Kidney (tissue), 14 donors: ENCODE measurements around the gene NT5DC2. TPM values are rescaled to one million over a fixed set of nuclear protein-coding genes. Genes with fewer than 3 reads are reported as not detected.

ENCODE experiments used
- DNase-seq, 5 donors: peaks; one replicate each; pipeline ENCODE4 v3.0.0-alpha.2; 2013 to 2020
- FAIRE-seq: peaks from 2 replicates; lab custom pipeline; 2012; peaks lifted over from hg19 to GRCh38; lab: Jason Lieb, UNC
- H3K27ac ChIP-seq, 2 donors: one replicate each; pipeline ENCODE4 v1.7.0; 2013; ENCODE audit warnings: low read depth in 2 of 2, low read length in 2 of 2, inconsistent platforms in 1 of 2
- H3K27me3 ChIP-seq: one replicate; pipeline ENCODE4 v1.7.1; 2013; ENCODE audit warnings: low read length, inconsistent platforms; ENCODE audit not compliant: control insufficient read depth, insufficient read depth
- H3K36me3 ChIP-seq, 3 donors: one replicate each; pipeline versions ENCODE4 v1.7.0 to v1.7.1; 2013; ENCODE audit warnings: low read length in 3 of 3, control low read depth in 1 of 3, inconsistent platforms in 1 of 3; ENCODE audit not compliant: insufficient read depth in 3 of 3, control insufficient read depth in 2 of 3
- H3K4me1 ChIP-seq, 3 donors: one replicate each; pipeline versions ENCODE4 v1.7.0 to v1.7.1; 2013; ENCODE audit warnings: low read length in 3 of 3, inconsistent platforms in 1 of 3, low read depth in 1 of 3; ENCODE audit not compliant: control insufficient read depth in 2 of 3, insufficient read depth in 2 of 3
- H3K4me3 ChIP-seq, 3 donors: one replicate each; pipeline versions ENCODE4 v1.7.0 to v1.8.1; 2013; ENCODE audit warnings: low read length in 3 of 3, control low read depth in 1 of 3, inconsistent platforms in 1 of 3
- H3K9ac ChIP-seq, 3 donors: one replicate each; pipeline versions ENCODE4 v1.7.0 to v1.7.1; 2013; ENCODE audit warnings: low read length in 3 of 3, control low read depth in 1 of 3, inconsistent platforms in 1 of 3
- H3K9me3 ChIP-seq, 3 donors: one replicate each; pipeline versions ENCODE4 v1.7.0 to v1.7.1; 2013; ENCODE audit warnings: low read length in 3 of 3, control low read depth in 1 of 3, inconsistent platforms in 1 of 3; ENCODE audit not compliant: control insufficient read depth in 2 of 3, insufficient read depth in 1 of 3
- intact Hi-C: fragments of 100-400 bp; cut with DNase I; formaldehyde crosslinking; loops from one replicate; pipeline ENCODE4 v1.11.1; 2022
- polyA plus RNA-seq: library from polyadenylated mRNA; stranded (reverse); fragments of 350-450 nt; fragmentation: Illumina TruSeq; extraction: RNeasy Lipid Tissue Mini Kit (QIAGEN cat#74804); gene quantifications from one replicate; pipeline ENCODE4 v1.2.3, GENCODE V29; 2014; ENCODE audit warnings: low read depth, low replicate concordance; ENCODE audit not compliant: insufficient read depth
- total RNA-seq: library from RNA; stranded (reverse); fragmentation: NEBNext Ultra II Directional; extraction: Animal tissue kit (Norgen Biotek cat#: 25700); gene quantifications from one replicate; pipeline ENCODE4 v1.2.1, GENCODE V29; 2021
- TF ChIP-seq, protein P1 (sequence below): IDR thresholded peaks from 3 replicates; pipeline ENCODE4 v1.5.1; 2012; ENCODE audit warnings: mild to moderate bottlenecking, moderate library complexity, borderline replicate concordance; ENCODE audit not compliant: insufficient read depth; ENCODE audit errors: extremely low read depth
- donor health status: control.
- donor health status: control.
- donor health status: control.
- donor health status: control.
- donor health status: control.
- donor health status: DM: yes; HTN: yes; CAD: no.
- donor health status: Normal renal cell carcinoma (clear cell type).

NT5DC2 gene
- total and polyA plus RNA-seq, 2 donors from 2014 or later, result 47.3 to 75.7 TPM

DNA sequence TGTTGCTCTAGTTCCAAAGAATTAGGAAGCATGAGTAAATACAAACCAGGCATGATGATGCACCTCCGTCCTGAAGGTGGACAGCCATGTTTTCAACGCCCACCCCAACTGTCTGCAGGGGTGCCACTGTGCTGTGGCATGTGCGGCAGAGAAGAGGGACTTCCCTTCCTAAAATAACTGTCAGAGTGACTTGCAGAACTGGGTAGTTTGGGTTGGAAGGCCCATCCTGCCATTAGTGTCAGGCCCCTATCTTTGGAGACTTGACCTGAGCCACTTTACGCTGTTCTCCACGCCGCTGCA lies 55.9 kb downstream of the NT5DC2 start:
- H3K36me3 ChIP-seq, result peaks cover 14 to 87% (median 50%) of the 10 kb centered on the region in 3 donors
- DNase-seq, result no peak
- no peaks in the 10 kb centered on the region for H3K9me3 ChIP-seq
- H3K27ac ChIP-seq, result no peak overlapping the region
- H3K9ac ChIP-seq, result no peak overlapping the region
- H3K4me3 ChIP-seq, result no peak overlapping the region
- no peak for FAIRE-seq
- H3K27me3 ChIP-seq, result no peaks in the 10 kb centered on the region
- intact Hi-C loops, result no loop called here
- TF ChIP-seq, protein P1, sequence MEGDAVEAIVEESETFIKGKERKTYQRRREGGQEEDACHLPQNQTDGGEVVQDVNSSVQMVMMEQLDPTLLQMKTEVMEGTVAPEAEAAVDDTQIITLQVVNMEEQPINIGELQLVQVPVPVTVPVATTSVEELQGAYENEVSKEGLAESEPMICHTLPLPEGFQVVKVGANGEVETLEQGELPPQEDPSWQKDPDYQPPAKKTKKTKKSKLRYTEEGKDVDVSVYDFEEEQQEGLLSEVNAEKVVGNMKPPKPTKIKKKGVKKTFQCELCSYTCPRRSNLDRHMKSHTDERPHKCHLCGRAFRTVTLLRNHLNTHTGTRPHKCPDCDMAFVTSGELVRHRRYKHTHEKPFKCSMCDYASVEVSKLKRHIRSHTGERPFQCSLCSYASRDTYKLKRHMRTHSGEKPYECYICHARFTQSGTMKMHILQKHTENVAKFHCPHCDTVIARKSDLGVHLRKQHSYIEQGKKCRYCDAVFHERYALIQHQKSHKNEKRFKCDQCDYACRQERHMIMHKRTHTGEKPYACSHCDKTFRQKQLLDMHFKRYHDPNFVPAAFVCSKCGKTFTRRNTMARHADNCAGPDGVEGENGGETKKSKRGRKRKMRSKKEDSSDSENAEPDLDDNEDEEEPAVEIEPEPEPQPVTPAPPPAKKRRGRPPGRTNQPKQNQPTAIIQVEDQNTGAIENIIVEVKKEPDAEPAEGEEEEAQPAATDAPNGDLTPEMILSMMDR, result no peak
- H3K4me1 ChIP-seq, result no peaks in the 10 kb centered on the region

DNA sequence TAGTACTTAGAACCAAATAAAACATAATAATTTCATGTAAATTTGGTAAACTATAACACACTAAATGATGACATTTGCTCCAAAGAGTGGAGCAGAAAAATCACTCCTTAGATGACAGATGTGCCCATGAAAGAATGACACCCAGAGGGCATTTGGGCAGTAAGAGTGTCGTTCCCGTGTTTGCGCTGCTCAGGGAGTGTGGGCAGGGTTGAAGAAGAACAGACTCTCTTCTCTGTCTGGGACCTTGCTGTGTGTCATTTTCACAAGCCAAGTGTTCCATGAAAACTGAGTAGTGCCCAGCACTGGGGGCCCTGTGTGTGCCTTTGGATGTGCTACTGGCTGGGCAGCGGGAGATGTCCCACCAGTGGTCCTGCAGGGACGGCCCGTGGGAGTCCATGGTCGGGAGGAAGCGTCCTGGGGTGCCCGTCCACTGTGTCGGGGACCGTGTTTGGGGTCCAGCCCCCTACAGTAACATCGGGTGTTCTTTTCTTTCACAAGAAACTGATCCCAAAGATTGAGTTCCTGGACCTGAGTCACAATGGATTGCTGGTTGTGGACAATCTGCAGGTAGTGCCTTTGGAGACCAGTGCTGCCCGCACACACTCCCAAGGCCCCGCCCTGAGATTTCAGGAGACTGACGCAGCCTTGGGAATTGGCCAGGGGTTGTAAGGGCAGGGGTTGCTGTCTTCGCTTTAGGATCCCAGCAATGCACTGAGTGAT lies 56.4 kb downstream of the NT5DC2 start:
- H3K27me3 ChIP-seq, result no peaks in the 10 kb centered on the region
- no peak overlapping the region for H3K9ac ChIP-seq
- peaks cover 14 to 87% (median 52%) of the 10 kb centered on the region in 3 donors for H3K36me3 ChIP-seq
- no peak for FAIRE-seq
- intact Hi-C loops, result no loop called here
- H3K4me1 ChIP-seq, result no peaks in the 10 kb centered on the region
- no peak overlapping the region for H3K4me3 ChIP-seq
- H3K27ac ChIP-seq, result no peak overlapping the region
- peak in 1 of 5 donors; percentile 63 for DNase-seq
- no peaks in the 10 kb centered on the region for H3K9me3 ChIP-seq
- TF ChIP-seq, protein P1, result no peak

Other genes with a start within 250 kb of the NT5DC2 start
- 30.7 TPM for gene GLYCTK, start 246.0 kb downstream of the NT5DC2 start, total RNA-seq
- 50.2 TPM for gene GLYCTK, start 246.0 kb downstream of the NT5DC2 start, polyA plus RNA-seq
- 12.1 TPM for gene DNAH1, start 217.5 kb downstream of the NT5DC2 start, total RNA-seq
- 1.7 TPM for gene DNAH1, start 217.5 kb downstream of the NT5DC2 start, polyA plus RNA-seq
- gene BAP1, start 123.8 kb downstream of the NT5DC2 start, total RNA-seq, result 72.5 TPM
- gene BAP1, start 123.8 kb downstream of the NT5DC2 start, polyA plus RNA-seq, result 61.6 TPM
- 8.8 TPM for gene PHF7, start 123.2 kb downstream of the NT5DC2 start, total RNA-seq
- 3.9 TPM for gene PHF7, start 123.2 kb downstream of the NT5DC2 start, polyA plus RNA-seq
- 25.7 TPM for gene SEMA3G, start 88.8 kb downstream of the NT5DC2 start, total RNA-seq
- gene SEMA3G, start 88.8 kb downstream of the NT5DC2 start, polyA plus RNA-seq, result 28.2 TPM
- gene TNNC1, start 79.8 kb downstream of the NT5DC2 start, total RNA-seq, result 2.2 TPM
- 86.6 TPM for gene TNNC1, start 79.8 kb downstream of the NT5DC2 start, polyA plus RNA-seq
- 98.7 TPM for gene NISCH, start 78.3 kb downstream of the NT5DC2 start, total RNA-seq
- 36.1 TPM for gene NISCH, start 78.3 kb downstream of the NT5DC2 start, polyA plus RNA-seq
- gene STAB1, start 38.5 kb downstream of the NT5DC2 start, total RNA-seq, result 379 TPM
- 98.4 TPM for gene STAB1, start 38.5 kb downstream of the NT5DC2 start, polyA plus RNA-seq
- gene UQCC5, start 2.7 kb upstream of the NT5DC2 start, total RNA-seq, result 26.8 TPM
- gene UQCC5, start 2.7 kb upstream of the NT5DC2 start, polyA plus RNA-seq, result 135 TPM
- 56.2 TPM for gene PBRM1, start 152.1 kb upstream of the NT5DC2 start, total RNA-seq
- gene PBRM1, start 152.1 kb upstream of the NT5DC2 start, polyA plus RNA-seq, result 4.1 TPM
- gene GNL3, start 152.2 kb upstream of the NT5DC2 start, total RNA-seq, result 47.8 TPM
- 27.9 TPM for gene GNL3, start 152.2 kb upstream of the NT5DC2 start, polyA plus RNA-seq
- 60.4 TPM for gene GLT8D1, start 171.9 kb upstream of the NT5DC2 start, total RNA-seq
- 62.1 TPM for gene GLT8D1, start 171.9 kb upstream of the NT5DC2 start, polyA plus RNA-seq
- 124 TPM for gene SPCS1, start 172.2 kb upstream of the NT5DC2 start, total RNA-seq
- gene SPCS1, start 172.2 kb upstream of the NT5DC2 start, polyA plus RNA-seq, result 265 TPM
- gene NEK4, start 237.1 kb upstream of the NT5DC2 start, total RNA-seq, result 27.9 TPM
- 5.5 TPM for gene NEK4, start 237.1 kb upstream of the NT5DC2 start, polyA plus RNA-seq
- 0.22 TPM for gene ITIH1, start 243.7 kb upstream of the NT5DC2 start, total RNA-seq
- gene ITIH1, start 243.7 kb upstream of the NT5DC2 start, polyA plus RNA-seq, result not detected